Right lobe of liver (tissue), 6 donors: ENCODE results near the gene LAMB1. TPM values are rescaled to one million over a fixed set of nuclear protein-coding genes. Genes with fewer than 3 reads are reported as not detected.
A peak's percentile ranks its signal among the peaks of the same experiment; 100 is the strongest.

Experiments
- ATAC-seq, 4 donors: fragments of 200-7000 bp; cut with Tn5 transposase; one replicate each; pipeline ENCODE4 v1.9.1; 2020; ENCODE audit warnings: mild to moderate bottlenecking in 4 of 4, moderate library complexity in 4 of 4
- DNase-seq, 3 donors: peaks; one replicate each; pipeline ENCODE4 v3.0.0-alpha.2; 2020
- H3K27ac ChIP-seq, 3 donors: fragments of 200-600 bp; one replicate each; pipeline ENCODE4 v1.8.0; 2022
- H3K27me3 ChIP-seq, 2 donors: fragments of 200-600 bp; one replicate each; pipeline ENCODE4 v1.8.0; 2022
- H3K36me3 ChIP-seq, 4 donors: fragments of 200-600 bp; sonication (generic) in 1 of 4; one replicate each; pipeline versions ENCODE4 v1.5.1 to v1.8.0; 2017 to 2022; ENCODE audit warnings: control low read depth in 1 of 4
- H3K4me1 ChIP-seq, 4 donors: fragments of 200-600 bp; sonication (generic) in 1 of 4; one replicate each; pipeline versions ENCODE4 v1.5.1 to v1.8.0; 2017 to 2022; ENCODE audit warnings: control low read depth in 1 of 4
- H3K4me3 ChIP-seq, 3 donors: fragments of 200-600 bp; one replicate each; pipeline ENCODE4 v1.8.0; 2022
- H3K9me3 ChIP-seq, 4 donors: fragments of 200-600 bp; sonication (generic) in 1 of 4; one replicate each; pipeline versions ENCODE4 v1.5.1 to v1.8.0; 2017 to 2022; ENCODE audit warnings: control low read depth in 1 of 4
- POLR2A ChIP-seq: fragments of 450-650 bp; IDR thresholded peaks from one replicate; pipeline ENCODE4 v1.6.1; 2017; ENCODE audit warnings: antibody characterized with exemption, mild to moderate bottlenecking
- WGBS: methylation state at CpG from one replicate; pipeline ENCODE4 v1.1.6; 2018; ENCODE audit warnings: low coverage, low lambda C conversion rate; ENCODE audit not compliant: insufficient coverage; ENCODE audit errors: missing lambda C conversion rate; 5-methylcytosine and 5-hydroxymethylcytosine counted together
- intact Hi-C, 2 donors: fragments of 100-400 bp; cut with DNase I; formaldehyde crosslinking; loops; one replicate each; pipeline versions ENCODE4 v1.11.2 to v1.14.1; 2022
- total RNA-seq, 6 experiments: library from RNA; depleted of rRNA in 2 of 6; stranded (reverse); fragments of >200 nt in 2 of 6; fragmentation: NEBNext Ultra II Directional in 3 of 6; extraction: Animal tissue kit (Norgen Biotek cat#: 25700) in 3 of 6; gene quantifications; one replicate each; pipeline versions ENCODE4 v1.1.0 to v1.2.4, GENCODE V29; 2016 to 2023
- TF ChIP-seq, protein P1 (sequence below), 4 donors: fragments of 200-600 bp in 3 of 4; fragments of 450-650 bp in 1 of 4; IDR thresholded peaks; one replicate each; pipeline versions ENCODE4 v1.5.1 to v1.8.0; 2016 to 2022; ENCODE audit warnings: antibody characterized with exemption in 4 of 4, mild to moderate bottlenecking in 2 of 4
- donor health status: DM: no; HTN: yes; CAD: no.
- donor health status: DM: no; HTN: no; CAD: no.
- donor health status: DM: no; HTN: no; CAD: no.
- donor health status: DM: no; HTN: yes; CAD: no.
- donor health status: DM: no; HTN: yes; CAD: no.

LAMB1 gene
- total RNA-seq, 6 experiments from 2014 or later, result 14.9 to 61.0 (median 28.9) TPM

DNA sequence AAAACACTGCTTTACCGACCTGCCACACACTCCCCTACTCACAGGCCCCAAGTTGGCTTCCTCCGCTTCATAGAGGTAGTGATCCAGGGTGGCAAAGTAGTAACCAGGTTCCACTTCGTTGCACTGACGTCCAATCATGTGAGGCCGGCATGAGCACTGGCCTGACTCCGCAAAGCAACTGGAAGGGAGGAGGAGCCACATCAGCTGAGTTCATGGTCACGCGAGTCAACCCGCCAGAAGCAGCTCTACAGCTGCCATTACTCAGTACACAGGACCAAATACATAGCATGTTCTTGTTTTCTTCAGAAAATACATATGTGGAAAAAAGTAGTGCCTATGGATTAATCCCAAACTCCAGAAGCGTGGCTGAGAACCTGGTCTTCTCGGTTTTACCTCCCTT is 38.5 kb downstream of the LAMB1 start:
- H3K27ac ChIP-seq, result no peak overlapping the region

DNA sequence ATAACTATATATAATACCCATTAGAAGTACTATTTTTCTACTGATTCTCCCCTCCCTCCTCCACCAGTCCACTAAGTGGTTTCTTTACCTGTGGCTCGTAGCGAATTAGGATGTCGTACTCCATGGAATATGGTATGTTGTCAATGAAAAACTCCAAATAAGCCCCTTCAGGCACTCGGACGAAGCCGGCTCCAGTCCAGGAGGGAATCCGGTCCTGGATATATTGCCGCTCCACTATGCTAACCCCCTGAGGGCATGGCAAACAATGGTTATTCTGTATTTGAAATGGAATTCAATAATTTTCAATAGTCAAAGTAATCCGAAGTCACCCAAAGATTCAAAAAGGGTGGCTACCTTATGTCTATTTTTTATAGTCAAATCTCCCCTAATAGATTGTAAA is 40.1 kb downstream of the LAMB1 start:
- 94% methylated on average over 9 of the region's 9 CpGs for WGBS
- Histone ChIP-seq H3K27me3 (no peaks in the 10 kb centered on the region), H3K36me3 (peaks cover 0 to 21% (median 0%) of the 10 kb centered on the region in 4 donors), H3K27ac (no peak overlapping the region), H3K4me1 (peaks cover 0 to 12% (median 1%) of the 10 kb centered on the region in 4 donors), H3K9me3 (no peaks in the 10 kb centered on the region), H3K4me3 (no peak overlapping the region)
- DNase-seq, result no peak
- no peak for ATAC-seq
- intact Hi-C loops, result no loop called here
- TF ChIP-seq, protein P1, sequence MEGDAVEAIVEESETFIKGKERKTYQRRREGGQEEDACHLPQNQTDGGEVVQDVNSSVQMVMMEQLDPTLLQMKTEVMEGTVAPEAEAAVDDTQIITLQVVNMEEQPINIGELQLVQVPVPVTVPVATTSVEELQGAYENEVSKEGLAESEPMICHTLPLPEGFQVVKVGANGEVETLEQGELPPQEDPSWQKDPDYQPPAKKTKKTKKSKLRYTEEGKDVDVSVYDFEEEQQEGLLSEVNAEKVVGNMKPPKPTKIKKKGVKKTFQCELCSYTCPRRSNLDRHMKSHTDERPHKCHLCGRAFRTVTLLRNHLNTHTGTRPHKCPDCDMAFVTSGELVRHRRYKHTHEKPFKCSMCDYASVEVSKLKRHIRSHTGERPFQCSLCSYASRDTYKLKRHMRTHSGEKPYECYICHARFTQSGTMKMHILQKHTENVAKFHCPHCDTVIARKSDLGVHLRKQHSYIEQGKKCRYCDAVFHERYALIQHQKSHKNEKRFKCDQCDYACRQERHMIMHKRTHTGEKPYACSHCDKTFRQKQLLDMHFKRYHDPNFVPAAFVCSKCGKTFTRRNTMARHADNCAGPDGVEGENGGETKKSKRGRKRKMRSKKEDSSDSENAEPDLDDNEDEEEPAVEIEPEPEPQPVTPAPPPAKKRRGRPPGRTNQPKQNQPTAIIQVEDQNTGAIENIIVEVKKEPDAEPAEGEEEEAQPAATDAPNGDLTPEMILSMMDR (IDR thresholded peaks at IDR 0.05), result no peak
- no peak for TF ChIP-seq POLR2A

More for the DNA sequence above, 38.5 kb downstream of the LAMB1 start:
- no peaks in the 10 kb centered on the region for H3K9me3 ChIP-seq
- no peaks in the 10 kb centered on the region for H3K27me3 ChIP-seq
- TF ChIP-seq, protein P1 (IDR thresholded peaks at IDR 0.05), result no peak
- no peak for TF ChIP-seq POLR2A
- H3K4me3 ChIP-seq, result no peak overlapping the region
- WGBS, result 95% methylated on average over 9 of the region's 11 CpGs
- intact Hi-C loops, result no loop called here
- peaks cover 0 to 13% (median 2%) of the 10 kb centered on the region in 4 donors for H3K4me1 ChIP-seq
- no peak for ATAC-seq
- no peak for DNase-seq
- H3K36me3 ChIP-seq, result peaks cover 0 to 19% (median 0%) of the 10 kb centered on the region in 4 donors

DNA sequence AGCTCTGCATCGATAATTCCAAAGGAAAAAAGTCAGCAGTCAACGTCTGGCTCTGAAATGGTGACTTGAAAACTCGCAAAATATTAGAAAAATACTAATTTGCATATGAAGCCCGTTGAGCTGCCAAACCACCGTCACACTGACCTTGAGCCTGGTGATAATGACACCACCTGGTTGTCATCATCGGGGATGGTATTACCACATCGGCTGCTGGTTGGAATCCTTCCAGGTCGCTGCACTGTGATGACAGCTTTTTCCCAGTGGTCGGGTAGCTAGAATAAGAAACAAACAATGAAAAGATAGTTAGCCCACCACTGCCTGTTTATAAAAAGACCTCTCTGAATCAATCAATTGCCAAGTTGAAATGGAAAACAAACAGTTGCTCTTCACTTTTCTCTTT is 41.6 kb downstream of the LAMB1 start:
- Histone ChIP-seq H3K36me3 (peaks cover 0 to 21% (median 0%) of the 10 kb centered on the region in 4 donors), H3K27me3 (no peaks in the 10 kb centered on the region), H3K9me3 (no peaks in the 10 kb centered on the region), H3K4me1 (no peaks in the 10 kb centered on the region), H3K4me3 (no peak overlapping the region), H3K27ac (no peak overlapping the region)
- ATAC-seq, result peak; percentile 21 to 71 (median 54)
- TF ChIP-seq, protein P1 (IDR thresholded peaks at IDR 0.05), result no peak
- TF ChIP-seq POLR2A, result no peak
- peak in 2 of 3 donors; percentile 44 to 62 for DNase-seq
- intact Hi-C loops, result no loop called here
- WGBS, result 31% methylated on average over 9 of the region's 9 CpGs

DNA sequence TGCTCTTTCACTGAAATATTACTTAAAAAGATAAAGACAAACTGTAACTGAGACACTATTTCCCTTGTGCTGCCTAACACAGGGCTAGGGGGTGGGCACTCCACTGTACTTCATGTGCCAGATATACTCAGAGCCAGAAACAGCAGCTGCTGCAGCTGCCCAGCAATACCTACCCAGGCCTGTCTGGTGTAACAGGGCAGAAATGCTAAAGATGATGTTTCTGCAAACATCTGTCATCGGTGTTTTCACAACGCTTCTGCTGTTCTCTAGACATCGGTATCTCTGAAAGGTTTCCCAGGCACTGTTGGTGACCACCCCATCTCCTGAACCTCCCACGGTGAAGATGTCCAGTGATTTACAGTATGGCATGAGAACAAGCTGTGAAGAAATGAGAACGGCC is 42.7 kb downstream of the LAMB1 start:
- H3K27ac ChIP-seq, result no peak overlapping the region
- peaks cover 0 to 21% (median 0%) of the 10 kb centered on the region in 4 donors for H3K36me3 ChIP-seq
- no peak for DNase-seq
- no peaks in the 10 kb centered on the region for H3K4me1 ChIP-seq
- H3K4me3 ChIP-seq, result no peak overlapping the region
- TF ChIP-seq, protein P1 (IDR thresholded peaks at IDR 0.05), result no peak
- TF ChIP-seq POLR2A, result no peak
- intact Hi-C loops, result no loop called here
- WGBS, result 67% methylated on average over 4 of the region's 5 CpGs
- no peaks in the 10 kb centered on the region for H3K27me3 ChIP-seq
- ATAC-seq, result no peak
- H3K9me3 ChIP-seq, result no peaks in the 10 kb centered on the region

DNA sequence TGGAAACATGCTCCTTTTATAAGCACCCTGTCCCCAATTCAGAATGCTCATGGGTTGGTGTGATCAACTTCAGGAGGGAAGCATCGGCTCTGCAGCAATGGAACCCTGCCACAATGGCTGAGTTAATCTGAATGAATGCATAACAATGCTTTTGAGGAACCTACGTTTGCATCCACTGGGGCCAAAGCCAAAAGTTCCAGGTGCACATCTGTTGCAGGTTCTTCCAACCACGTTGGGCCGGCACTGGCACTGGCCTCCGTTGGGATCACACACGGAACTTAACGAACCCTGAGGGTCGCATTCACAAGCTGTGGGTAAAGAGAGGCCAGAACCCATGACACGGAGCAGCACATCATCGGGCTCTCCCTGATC is 43.4 kb downstream of the LAMB1 start:
- intact Hi-C loops, result loop anchor here in 1 of 2 donors (10.0 kb wide), 1 partner anchor 45 kb away; the partner anchor contains the start of gene LAMB1
- WGBS, result 80% methylated on average over 2 of the region's 10 CpGs
- Histone ChIP-seq H3K36me3 (peaks cover 0 to 21% (median 0%) of the 10 kb centered on the region in 4 donors), H3K27me3 (no peaks in the 10 kb centered on the region), H3K9me3 (no peaks in the 10 kb centered on the region), H3K27ac (no peak overlapping the region), H3K4me1 (no peaks in the 10 kb centered on the region), H3K4me3 (no peak overlapping the region)
- TF ChIP-seq, protein P1 (IDR thresholded peaks at IDR 0.05), result no peak
- TF ChIP-seq POLR2A, result no peak
- DNase-seq, result no peak
- ATAC-seq, result no peak
